OCI-LY7 (cell line): Measurements from ENCODE around the gene PDE6G. TPM values are rescaled to one million over a fixed set of nuclear protein-coding genes. Genes with fewer than 3 reads are reported as not detected.

Experiments
- BruUV-seq: library from RNA; stranded (reverse); fragments of 400-500 nt; replicated peaks from 2 replicates; lab custom pipeline; 2021; lab: Mats Ljungman, UMichigan
- CTCF ChIA-PET: fragments of 300-600 bp; sonication (Branson Sonifier 250); formaldehyde crosslinking; loops from one replicate; lab custom pipeline; 2022; ENCODE audit warnings: antibody characterized with exemption; ENCODE audit not compliant: unreplicated experiment; lab: Charles Lee
- POLR2A ChIA-PET: fragments of 300-600 bp; sonication (Branson Sonifier 250); formaldehyde crosslinking; loops from one replicate; lab custom pipeline; 2022; ENCODE audit warnings: antibody characterized with exemption; lab: Charles Lee
- DNase-seq: peaks from one replicate; pipeline ENCODE4 v3.0.0-alpha.2; 2015; ENCODE audit warnings: low spot score
- H2AFZ ChIP-seq: fragments of 200-600 bp; sonication (generic), shearing (Covaris generic); 2 replicates; pipeline ENCODE4 v1.6.1; 2014; ENCODE audit warnings: mild to moderate bottlenecking, antibody characterized with exemption, low read length, moderate library complexity
- H3K27ac ChIP-seq: fragments of 200-600 bp; sonication (generic); 2 replicates; pipeline ENCODE4 v1.5.1; 2014; ENCODE audit warnings: mixed run types, low read depth, mild to moderate bottlenecking, moderate library complexity, low read length, inconsistent platforms; ENCODE audit not compliant: poor library complexity, severe bottlenecking
- H3K36me3 ChIP-seq: fragments of 200-600 bp; sonication (generic); 2 replicates; pipeline ENCODE4 v1.6.1; 2014; ENCODE audit warnings: mild to moderate bottlenecking, antibody characterized with exemption, low read length, moderate library complexity, mixed read lengths; ENCODE audit not compliant: insufficient read depth
- H3K4me1 ChIP-seq: fragments of 200-600 bp; sonication (generic); 2 replicates; pipeline ENCODE4 v1.5.1; 2014; ENCODE audit warnings: mild to moderate bottlenecking, low read length; ENCODE audit not compliant: insufficient read depth, poor library complexity, severe bottlenecking
- H3K4me2 ChIP-seq: fragments of 200-600 bp; sonication (generic); 2 replicates; pipeline ENCODE4 v1.6.1; 2014; ENCODE audit warnings: mild to moderate bottlenecking, low read length
- H3K4me3 ChIP-seq: fragments of 200-600 bp; sonication (generic); 2 replicates; pipeline ENCODE4 v1.5.1; 2014; ENCODE audit warnings: mild to moderate bottlenecking, low read depth, low read length; ENCODE audit not compliant: poor library complexity, severe bottlenecking
- H3K79me2 ChIP-seq: fragments of 200-600 bp; sonication (generic); 2 replicates; pipeline ENCODE4 v1.6.1; 2016; ENCODE audit warnings: low read depth, mild to moderate bottlenecking, low read length, moderate library complexity, mixed read lengths; ENCODE audit not compliant: insufficient read depth
- H3K9me2 ChIP-seq: fragments of 200-600 bp; sonication (generic); 2 replicates; pipeline ENCODE4 v1.6.1; 2016; ENCODE audit warnings: mild to moderate bottlenecking, low read length, mixed read lengths; ENCODE audit not compliant: insufficient read depth
- H3K9me3 ChIP-seq: fragments of 200-600 bp; sonication (generic); 2 replicates; pipeline ENCODE4 v1.6.1; 2014; ENCODE audit warnings: mild to moderate bottlenecking, mixed run types, low read length, mixed read lengths
- H4K20me1 ChIP-seq: fragments of 200-600 bp; sonication (generic); 2 replicates; pipeline ENCODE4 v1.6.1; 2014; ENCODE audit warnings: mild to moderate bottlenecking, antibody characterized with exemption, low read length, moderate library complexity, mixed read lengths; ENCODE audit not compliant: insufficient read depth
- CTCF ChIP-seq: fragments of 200-600 bp; sonication (generic); conservative IDR thresholded peaks from 2 replicates; pipeline ENCODE4 v1.5.1; 2014; ENCODE audit warnings: mild to moderate bottlenecking, antibody characterized with exemption, low read length, moderate library complexity, mixed read lengths
- EZH2phosphoT487 ChIP-seq: fragments of 200-600 bp; sonication (generic); IDR thresholded peaks from 2 replicates; pipeline ENCODE4 v1.6.1; 2018; ENCODE audit warnings: low read depth, borderline replicate concordance, mild to moderate bottlenecking, mixed run types, antibody characterized with exemption, low read length, moderate library complexity, mixed read lengths
- intact Hi-C: fragments of 100-400 bp; cut with micrococcal nuclease; formaldehyde crosslinking; loops from one replicate; pipeline ENCODE4 v1.10.0; 2022; ENCODE audit not compliant: unreplicated experiment
- total RNA-seq, 2 experiments: library from RNA; depleted of rRNA in 1 of 2; stranded (reverse); fragments of >200 nt in 1 of 2; shearing (Covaris generic) in 1 of 2; gene quantifications; 2 replicates each; pipeline ENCODE4 v1.2.3, GENCODE V29; 2014 to 2022

The PDE6G gene
- total RNA-seq, 2 experiments from 2014 or later = 0.44 TPM; not detected in 1

- H3K9me3 ChIP-seq = no peaks in the 10 kb centered on the region
- H3K4me2 ChIP-seq = no peak overlapping the region
- no peaks in the 10 kb centered on the region for H3K79me2 ChIP-seq
- DNase-seq = no peak
- H3K4me1 ChIP-seq = peaks cover 11% of the 10 kb centered on the region
- BruUV-seq = no TSS peak
- no peaks in the 10 kb centered on the region for H3K9me2 ChIP-seq
- CTCF ChIA-PET = no interaction called here
- no peak overlapping the region for H3K27ac ChIP-seq
- H2AFZ ChIP-seq = no peak overlapping the region
- no peak overlapping the region for H3K4me3 ChIP-seq
- POLR2A ChIA-PET = no interaction called here
- intact Hi-C loops = no loop called here
- TF ChIP-seq EZH2phosphoT487 (no peak), CTCF (no peak)
- no peaks in the 10 kb centered on the region for H3K36me3 ChIP-seq
- H4K20me1 ChIP-seq = no peaks in the 10 kb centered on the region
Observed at GRCh38 chr17:81651692-81652091, 4.7 kb downstream of the PDE6G start.

GRCh38 chr17:81650951-81651350, 5.4 kb downstream of the PDE6G start:
- no peak overlapping the region for H3K4me2 ChIP-seq
- no peak for DNase-seq
- no peaks in the 10 kb centered on the region for H3K79me2 ChIP-seq
- H3K27ac ChIP-seq = no peak overlapping the region
- TF ChIP-seq EZH2phosphoT487 (no peak), CTCF (no peak)
- H3K4me3 ChIP-seq = no peak overlapping the region
- no peaks in the 10 kb centered on the region for H3K36me3 ChIP-seq
- peaks cover 11% of the 10 kb centered on the region for H3K4me1 ChIP-seq
- no TSS peak for BruUV-seq
- H4K20me1 ChIP-seq = no peaks in the 10 kb centered on the region
- H2AFZ ChIP-seq = no peak overlapping the region
- intact Hi-C loops = no loop called here
- ChIA-PET POLR2A (interaction anchor here (0.7 kb wide), 1 partner anchor 10 kb away, joined by 3 read pairs; no protein-coding TSS in a partner anchor), CTCF (no interaction called here)
- H3K9me3 ChIP-seq = no peaks in the 10 kb centered on the region
- H3K9me2 ChIP-seq = no peaks in the 10 kb centered on the region

GRCh38 chr17:81648707-81649085, 7.6 kb downstream of the PDE6G start:
- Histone ChIP-seq H3K4me3 (no peak overlapping the region), H3K4me1 (peaks cover 10% of the 10 kb centered on the region), H3K36me3 (no peaks in the 10 kb centered on the region), H3K9me3 (no peaks in the 10 kb centered on the region), H4K20me1 (no peaks in the 10 kb centered on the region), H3K4me2 (no peak overlapping the region), H2AFZ (no peak overlapping the region), H3K79me2 (no peaks in the 10 kb centered on the region), H3K9me2 (no peaks in the 10 kb centered on the region), H3K27ac (no peak overlapping the region)
- no peak for DNase-seq
- TF ChIP-seq CTCF = no peak
- no peak for TF ChIP-seq EZH2phosphoT487
- CTCF ChIA-PET = no interaction called here
- POLR2A ChIA-PET = interaction anchor here (0.6 kb wide), 1 partner anchor 16 kb away, joined by 5 read pairs; no protein-coding TSS in a partner anchor
- no TSS peak for BruUV-seq
- intact Hi-C loops = no loop called here
